ENCODE results near the gene CDC42BPB. TPM values are rescaled to one million over a fixed set of nuclear protein-coding genes. Genes with fewer than 3 reads are reported as not detected.

CDC42BPB gene
- total RNA-seq, 1 experiment from 2014 or later: 82.7 TPM

DNA sequence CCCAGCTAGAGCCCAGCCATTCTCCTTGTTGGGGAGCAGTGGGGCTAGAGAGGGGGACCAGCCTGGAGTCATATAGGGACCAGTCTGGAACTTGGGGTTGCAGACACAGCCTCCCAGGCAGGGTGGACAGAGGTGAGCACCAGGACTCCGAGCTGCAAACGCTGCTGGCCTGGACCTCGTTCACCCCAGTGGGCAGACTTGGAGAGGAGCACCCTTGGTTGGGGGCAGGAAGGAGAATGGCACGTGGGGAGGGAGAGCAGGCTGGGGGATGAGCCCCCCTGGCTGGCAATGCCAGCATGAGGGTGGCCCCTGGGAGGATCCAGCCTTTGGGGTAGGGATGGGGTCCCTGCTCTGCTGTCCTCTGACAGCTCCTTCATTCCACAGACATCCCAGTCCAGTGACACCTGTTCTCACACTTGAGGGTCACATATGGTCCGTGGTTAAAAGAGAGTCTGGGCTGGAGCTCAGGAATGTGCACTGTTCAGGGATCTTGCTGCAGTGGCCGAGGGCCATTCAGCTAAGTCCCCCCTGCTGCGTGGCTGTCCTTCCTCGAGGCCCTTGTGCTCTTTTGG lies 29.5 kb upstream of the CDC42BPB start:
- H3K27me3 Mint-ChIP-seq (ENCODE audit: insufficient read depth, unreplicated experiment): no peaks in the 10 kb centered on the region
- H3K9me3 Mint-ChIP-seq (ENCODE audit: unreplicated experiment): no peaks in the 10 kb centered on the region
- ChIA-PET CTCF (interaction anchor here (0.7 to 1.8 kb wide), 3 partner anchors 18 to 303 kb away, joined by 3 to 9 read pairs (median 5); no protein-coding TSS in a partner anchor), POLR2A (interaction anchor here (0.6 to 0.7 kb wide), 2 partner anchors 90 to 213 kb away, joined by 3 read pairs; no protein-coding TSS in a partner anchor)
- no peak for DNase-seq (ENCODE audit: unreplicated experiment)
- no peak overlapping the region for H3K27ac Mint-ChIP-seq (ENCODE audit: low read depth, unreplicated experiment)
- no peak for TF ChIP-seq CTCF (IDR thresholded peaks at IDR 0.05; ENCODE audit: unreplicated experiment)
- BruUV-seq (replicated peaks): no TSS peak
- H3K36me3 Mint-ChIP-seq (ENCODE audit: insufficient read depth, unreplicated experiment): no peaks in the 10 kb centered on the region
- no peak overlapping the region for H3K4me3 Mint-ChIP-seq (ENCODE audit: unreplicated experiment)
- intact Hi-C loops (cut with micrococcal nuclease): no loop called here
- no peaks in the 10 kb centered on the region for H3K4me1 Mint-ChIP-seq (ENCODE audit: insufficient read depth, unreplicated experiment)

DNA sequence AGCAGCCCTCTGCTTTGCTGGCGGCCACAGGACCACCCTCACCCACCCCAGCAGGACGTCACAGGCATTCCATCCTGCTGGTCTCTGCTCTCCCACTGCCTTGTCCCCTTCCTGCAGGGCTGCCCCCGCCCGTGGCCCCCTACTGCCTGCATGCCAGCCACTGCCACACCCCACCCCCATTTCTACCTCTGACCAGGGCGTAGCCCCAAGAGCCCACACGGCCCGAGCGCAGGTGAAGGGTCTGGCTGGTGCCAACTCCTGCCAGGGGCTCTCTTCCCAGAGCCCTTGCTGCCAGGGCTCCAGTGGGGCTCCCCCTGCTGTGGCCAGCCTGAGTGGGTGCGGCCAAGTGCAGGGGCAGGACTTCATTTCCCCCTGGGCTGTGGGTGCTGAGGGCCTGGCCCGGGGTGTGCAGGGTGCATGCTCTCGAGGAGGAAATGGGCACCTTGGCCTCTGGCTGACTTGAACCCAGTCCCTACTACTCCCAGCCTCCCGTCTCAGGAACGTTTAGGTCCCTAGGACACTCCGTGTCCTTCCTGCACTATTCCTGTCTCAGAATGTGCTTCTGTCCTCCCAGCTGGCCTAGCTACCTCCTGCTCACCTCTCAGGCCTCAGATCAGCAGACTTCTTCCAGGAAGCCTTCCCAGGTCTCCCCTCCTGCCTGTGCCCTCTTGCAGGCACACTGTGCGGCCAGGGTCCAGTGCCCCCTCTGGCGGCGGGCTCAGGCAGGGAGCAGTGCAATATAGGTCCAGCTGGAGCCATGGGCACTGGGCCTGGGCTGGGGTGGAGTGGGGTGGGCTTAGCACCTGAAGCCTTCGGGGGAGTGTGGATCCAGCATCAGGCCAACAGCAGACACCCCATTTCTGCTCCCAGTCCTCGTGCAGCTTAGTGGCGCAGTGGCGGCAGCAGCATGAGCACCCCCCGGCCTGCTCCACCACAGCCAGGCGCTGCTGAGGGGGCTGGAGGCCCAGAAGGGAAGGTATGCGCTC lies 28.1 kb upstream of the CDC42BPB start:
- no TSS peak for BruUV-seq (replicated peaks)
- POLR2A ChIA-PET: no interaction called here
- intact Hi-C loops (cut with micrococcal nuclease): no loop called here
- no peak for TF ChIP-seq CTCF (IDR thresholded peaks at IDR 0.05; ENCODE audit: unreplicated experiment)
- DNase-seq (ENCODE audit: unreplicated experiment): no peak
- Mint-ChIP-seq H3K4me1 (ENCODE audit: insufficient read depth, unreplicated experiment) (no peaks in the 10 kb centered on the region), H3K4me3 (ENCODE audit: unreplicated experiment) (no peak overlapping the region), H3K27ac (ENCODE audit: low read depth, unreplicated experiment) (no peak overlapping the region), H3K9me3 (ENCODE audit: unreplicated experiment) (no peaks in the 10 kb centered on the region), H3K36me3 (ENCODE audit: insufficient read depth, unreplicated experiment) (no peaks in the 10 kb centered on the region), H3K27me3 (ENCODE audit: insufficient read depth, unreplicated experiment) (no peaks in the 10 kb centered on the region)
- CTCF ChIA-PET: interaction anchor here (0.6 to 0.7 kb wide), 2 partner anchors 9 to 19 kb away, joined by 3 read pairs; no protein-coding TSS in a partner anchor

GRCh38 chr14:103084021-103084919 lies 26.9 kb upstream of the CDC42BPB start, which contains the start of gene LBHD2:
Gene LBHD2, plus strand, starts transcription at chr14:103084210. Its CDS starts 1,803 bp downstream, at chr14:103086013.
- Mint-ChIP-seq H3K4me1 (ENCODE audit: insufficient read depth, unreplicated experiment) (no peaks in the 10 kb centered on the region), H3K4me3 (ENCODE audit: unreplicated experiment) (no peak within 1 kb of the TSS), H3K27ac (ENCODE audit: low read depth, unreplicated experiment) (no peak within 1 kb of the TSS), H3K36me3 (ENCODE audit: insufficient read depth, unreplicated experiment) (no peaks in the 10 kb centered on the region), H3K27me3 (ENCODE audit: insufficient read depth, unreplicated experiment) (no peaks in the 10 kb centered on the region), H3K9me3 (ENCODE audit: unreplicated experiment) (no peaks in the 10 kb centered on the region)
- intact Hi-C loops (cut with micrococcal nuclease): no loop called here
- DNase-seq (ENCODE audit: unreplicated experiment): no peak
- no TSS peak for BruUV-seq (replicated peaks)
- CTCF ChIA-PET: interaction anchor here (0.7 kb wide), 1 partner anchor 20 kb away, joined by 3 read pairs; no protein-coding TSS in a partner anchor
- no peak for TF ChIP-seq CTCF (IDR thresholded peaks at IDR 0.05; ENCODE audit: unreplicated experiment)
- POLR2A ChIA-PET: no interaction called here

Measured in MCF 10A (cell line).